Upper lobe of left lung (tissue), 6 donors: ENCODE measurements around the gene FMN2. TPM values are rescaled to one million over a fixed set of nuclear protein-coding genes. Genes with fewer than 3 reads are reported as not detected.

Experiments
- ATAC-seq, 2 donors: fragments of 200-7000 bp; cut with Tn5 transposase; one replicate each; pipeline ENCODE4 v1.9.1; 2022; ENCODE audit warnings: mild to moderate bottlenecking in 2 of 2, moderate library complexity in 2 of 2; ENCODE audit not compliant: low FRiP score in 2 of 2
- DNase-seq, 2 donors: peaks; one replicate each; pipeline ENCODE4 v3.0.0-alpha.2; 2019 to 2020
- H3K27ac ChIP-seq, 4 donors: fragments of 200-600 bp; sonication (generic); one replicate each; pipeline ENCODE4 v1.5.1; 2016 to 2019
- H3K27me3 ChIP-seq, 4 donors: fragments of 200-600 bp; sonication (generic); one replicate each; pipeline ENCODE4 v1.5.1; 2017 to 2019
- H3K36me3 ChIP-seq, 4 donors: fragments of 200-600 bp; sonication (generic); one replicate each; pipeline ENCODE4 v1.5.1; 2016 to 2019
- H3K4me1 ChIP-seq, 4 donors: fragments of 200-600 bp; sonication (generic); one replicate each; pipeline ENCODE4 v1.5.1; 2018 to 2019
- H3K4me3 ChIP-seq, 4 donors: fragments of 200-600 bp; sonication (generic); one replicate each; pipeline ENCODE4 v1.5.1; 2017 to 2019; ENCODE audit warnings: mild to moderate bottlenecking in 2 of 4, moderate library complexity in 1 of 4
- H3K9me3 ChIP-seq, 4 donors: fragments of 200-600 bp; sonication (generic); one replicate each; pipeline ENCODE4 v1.5.1; 2018 to 2019
- EP300 ChIP-seq, 4 donors: sonication (generic); formaldehyde crosslinking; IDR thresholded peaks; one replicate each; pipeline ENCODE4 v1.5.1; 2017; ENCODE audit warnings: antibody characterized with exemption in 4 of 4, control low read depth in 2 of 4
- POLR2A ChIP-seq, 4 donors: fragments of 450-650 bp; IDR thresholded peaks; one replicate each; pipeline ENCODE4 v1.5.1; 2016 to 2017; ENCODE audit warnings: antibody characterized with exemption in 4 of 4, mild to moderate bottlenecking in 2 of 4
- POLR2AphosphoS5 ChIP-seq, 2 donors: sonication (generic); formaldehyde crosslinking; IDR thresholded peaks; one replicate each; pipeline ENCODE4 v1.5.1; 2017; ENCODE audit warnings: antibody characterized with exemption in 2 of 2
- WGBS, 2 donors: methylation state at CpG; one replicate each; pipeline ENCODE4 v1.1.5; 2017 to 2018; 5-methylcytosine and 5-hydroxymethylcytosine counted together
- total RNA-seq, 6 donors: library from RNA; depleted of rRNA in 4 of 6; stranded (reverse); fragments of >200 nt in 4 of 6; gene quantifications; one replicate each; pipeline versions ENCODE4 v1.1.0 to v1.2.1, GENCODE V29; 2016 to 2021
- TF ChIP-seq, protein P1 (sequence below), 6 experiments: fragments of 450-650 bp in 4 of 6; fragments of 200-600 bp in 2 of 6; sonication (generic) in 2 of 6; IDR thresholded peaks; one replicate each; pipeline ENCODE4 v1.5.1; 2016 to 2019; ENCODE audit warnings: antibody characterized with exemption in 6 of 6
- donor health status: DM: no; HTN: no; CAD: no; lungs with moderate emphysema.
- donor health status: DM: no; HTN: yes; CAD: no; lungs with severe emphysema.

Gene FMN2
- total RNA-seq, 6 donors from 2014 or later: 0.06 to 1.0 (median 0.54) TPM; not detected in 1

DNA sequence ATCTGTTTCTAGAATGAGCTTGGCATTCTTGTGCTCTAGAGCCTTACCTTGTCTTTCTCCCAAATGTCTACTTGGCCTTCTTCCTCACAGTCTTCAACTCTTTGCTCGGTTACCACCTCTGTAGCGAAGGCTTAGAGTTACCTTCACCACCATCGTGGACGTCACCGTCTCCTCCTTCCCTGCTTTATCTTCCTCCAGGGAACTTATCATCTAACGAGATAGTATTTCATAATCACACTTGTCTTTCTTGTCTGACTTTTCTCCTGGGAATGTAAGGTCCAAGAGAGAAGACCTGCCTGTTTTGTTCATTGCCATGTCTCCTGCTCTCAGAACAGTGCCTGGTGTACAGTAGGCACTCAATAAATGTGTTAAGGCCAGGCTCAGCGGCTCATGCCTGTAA, 404.7 kb downstream of the FMN2 start:
- TF ChIP-seq, protein P1, sequence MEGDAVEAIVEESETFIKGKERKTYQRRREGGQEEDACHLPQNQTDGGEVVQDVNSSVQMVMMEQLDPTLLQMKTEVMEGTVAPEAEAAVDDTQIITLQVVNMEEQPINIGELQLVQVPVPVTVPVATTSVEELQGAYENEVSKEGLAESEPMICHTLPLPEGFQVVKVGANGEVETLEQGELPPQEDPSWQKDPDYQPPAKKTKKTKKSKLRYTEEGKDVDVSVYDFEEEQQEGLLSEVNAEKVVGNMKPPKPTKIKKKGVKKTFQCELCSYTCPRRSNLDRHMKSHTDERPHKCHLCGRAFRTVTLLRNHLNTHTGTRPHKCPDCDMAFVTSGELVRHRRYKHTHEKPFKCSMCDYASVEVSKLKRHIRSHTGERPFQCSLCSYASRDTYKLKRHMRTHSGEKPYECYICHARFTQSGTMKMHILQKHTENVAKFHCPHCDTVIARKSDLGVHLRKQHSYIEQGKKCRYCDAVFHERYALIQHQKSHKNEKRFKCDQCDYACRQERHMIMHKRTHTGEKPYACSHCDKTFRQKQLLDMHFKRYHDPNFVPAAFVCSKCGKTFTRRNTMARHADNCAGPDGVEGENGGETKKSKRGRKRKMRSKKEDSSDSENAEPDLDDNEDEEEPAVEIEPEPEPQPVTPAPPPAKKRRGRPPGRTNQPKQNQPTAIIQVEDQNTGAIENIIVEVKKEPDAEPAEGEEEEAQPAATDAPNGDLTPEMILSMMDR (IDR thresholded peaks at IDR 0.05): no peak
- no peak for TF ChIP-seq EP300 (IDR thresholded peaks at IDR 0.05)
- TF ChIP-seq POLR2A (IDR thresholded peaks at IDR 0.05): no peak
- Histone ChIP-seq H3K4me3 (no peak overlapping the region), H3K27ac (no peak overlapping the region), H3K4me1 (no peaks in the 10 kb centered on the region), H3K36me3 (no peaks in the 10 kb centered on the region), H3K9me3 (no peaks in the 10 kb centered on the region), H3K27me3 (no peaks in the 10 kb centered on the region)
- DNase-seq: no peak
- 89 to 90% methylated on average over 7 of the region's 7 CpGs for WGBS, 2 donors
- no peak for ATAC-seq

DNA sequence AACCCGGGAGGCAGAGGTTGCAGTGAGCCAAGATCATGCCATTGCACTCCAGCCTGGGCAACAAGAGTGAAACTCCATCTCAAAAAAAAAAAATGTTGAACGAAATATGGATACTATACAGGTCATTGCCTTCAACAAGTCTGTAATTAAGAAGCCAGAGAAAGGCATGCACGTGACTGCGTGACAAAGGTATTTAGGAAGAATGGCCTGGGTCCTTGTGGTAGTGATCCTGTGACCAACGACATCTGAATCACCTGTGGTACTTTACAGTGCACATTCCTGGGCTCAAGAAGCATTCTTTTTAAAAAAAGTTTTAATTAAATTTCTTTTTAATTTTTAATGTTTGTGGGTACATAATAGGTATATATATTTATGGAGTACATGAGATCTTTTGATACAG, 405.3 kb downstream of the FMN2 start:
- H3K9me3 ChIP-seq: no peaks in the 10 kb centered on the region
- no peak overlapping the region for H3K4me3 ChIP-seq
- 88 to 89% methylated on average over 5 of the region's 5 CpGs for WGBS, 2 donors
- H3K27me3 ChIP-seq: no peaks in the 10 kb centered on the region
- no peak overlapping the region for H3K27ac ChIP-seq
- DNase-seq (no peak), ATAC-seq (no peak)
- H3K4me1 ChIP-seq: no peaks in the 10 kb centered on the region
- no peaks in the 10 kb centered on the region for H3K36me3 ChIP-seq
- TF ChIP-seq POLR2AphosphoS5 (IDR thresholded peaks at IDR 0.05) (no peak), EP300 (IDR thresholded peaks at IDR 0.05) (no peak)
- TF ChIP-seq, protein P1 (IDR thresholded peaks at IDR 0.05): no peak

DNA sequence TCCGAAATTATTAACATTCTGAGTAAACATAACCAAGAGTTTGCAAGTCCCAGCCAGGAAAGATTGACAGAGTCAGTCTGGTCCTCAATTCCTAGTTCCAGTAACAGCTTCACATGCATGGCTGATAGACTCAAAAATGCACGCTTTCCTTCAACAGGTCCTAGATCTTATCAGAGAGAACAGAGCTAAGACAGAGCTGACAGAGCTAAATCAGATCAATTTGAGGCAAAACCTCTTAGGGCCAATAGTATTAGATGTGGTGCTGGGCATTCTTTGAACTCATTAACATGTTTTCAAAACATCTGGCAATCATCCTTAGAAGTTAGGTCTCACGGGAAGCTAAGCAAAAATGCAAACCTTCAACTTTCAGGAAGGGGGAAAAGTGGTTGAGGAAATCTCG, 406.2 kb downstream of the FMN2 start:
- Histone ChIP-seq H3K4me3 (no peak overlapping the region), H3K4me1 (no peaks in the 10 kb centered on the region), H3K27me3 (no peaks in the 10 kb centered on the region), H3K27ac (no peak overlapping the region), H3K9me3 (no peaks in the 10 kb centered on the region), H3K36me3 (no peaks in the 10 kb centered on the region)
- DNase-seq (no peak), ATAC-seq (no peak)
- TF ChIP-seq, protein P1 (IDR thresholded peaks at IDR 0.05): no peak
- TF ChIP-seq EP300 (IDR thresholded peaks at IDR 0.05): no peak
- no peak for TF ChIP-seq POLR2AphosphoS5 (IDR thresholded peaks at IDR 0.05)
- TF ChIP-seq POLR2A (IDR thresholded peaks at IDR 0.05): no peak
- 62 to 67% methylated on average over 4 of the region's 4 CpGs for WGBS, 2 donors

DNA sequence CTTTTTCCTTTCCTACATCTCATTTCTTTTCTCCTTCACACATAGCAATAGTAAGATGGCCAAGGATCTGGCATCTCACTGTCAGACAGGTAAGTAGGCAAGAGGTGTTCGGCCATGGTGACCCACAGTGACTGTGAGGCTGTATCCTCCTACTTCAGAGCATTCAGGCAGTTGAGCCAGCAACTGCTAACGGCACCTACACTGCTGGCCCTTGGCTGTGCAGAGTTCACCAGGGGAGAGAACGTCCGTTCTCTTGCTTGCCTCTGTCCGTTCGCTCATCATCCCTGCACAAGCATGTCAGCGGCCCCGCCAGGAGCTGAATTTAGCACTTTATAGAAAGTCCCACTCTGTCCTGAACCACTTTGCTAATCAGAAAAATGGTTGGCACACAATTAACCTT, 406.7 kb downstream of the FMN2 start:
- ATAC-seq: no peak
- no peaks in the 10 kb centered on the region for H3K9me3 ChIP-seq
- H3K27ac ChIP-seq: no peak overlapping the region
- no peaks in the 10 kb centered on the region for H3K36me3 ChIP-seq
- no peak overlapping the region for H3K4me3 ChIP-seq
- TF ChIP-seq EP300 (IDR thresholded peaks at IDR 0.05) (no peak), POLR2A (IDR thresholded peaks at IDR 0.05) (no peak), POLR2AphosphoS5 (IDR thresholded peaks at IDR 0.05) (no peak)
- TF ChIP-seq, protein P1 (IDR thresholded peaks at IDR 0.05): no peak
- H3K27me3 ChIP-seq: no peaks in the 10 kb centered on the region
- WGBS, 2 donors: 93 to 94% methylated on average over 7 of the region's 8 CpGs
- no peaks in the 10 kb centered on the region for H3K4me1 ChIP-seq
- no peak for DNase-seq

DNA sequence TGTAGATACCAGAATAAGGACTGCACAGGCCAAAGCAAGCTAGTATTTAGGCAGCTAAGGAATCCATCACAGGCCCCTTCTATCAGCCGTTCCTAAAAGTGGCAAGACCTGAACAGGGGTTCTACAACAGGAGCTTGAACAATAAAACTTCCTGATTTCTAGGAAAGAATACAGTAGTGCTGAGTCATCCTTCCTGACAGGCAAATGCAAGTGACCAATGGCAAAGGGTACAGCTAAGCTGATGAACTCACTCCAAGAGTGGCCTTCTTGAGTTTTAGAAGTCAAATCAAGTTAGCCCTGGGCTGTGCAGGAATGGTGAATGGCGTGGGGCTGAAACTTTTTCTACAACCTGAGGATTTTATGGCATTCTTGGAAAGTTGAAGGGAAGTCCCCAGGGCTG, 407.3 kb downstream of the FMN2 start:
- no peak for ATAC-seq

More for the DNA sequence above, 407.3 kb downstream of the FMN2 start:
- 54 to 56% methylated on average over 2 of the region's 2 CpGs for WGBS, 2 donors
- Histone ChIP-seq H3K4me3 (no peak overlapping the region), H3K27me3 (no peaks in the 10 kb centered on the region), H3K36me3 (no peaks in the 10 kb centered on the region), H3K9me3 (no peaks in the 10 kb centered on the region), H3K4me1 (no peaks in the 10 kb centered on the region), H3K27ac (no peak overlapping the region)
- no peak for DNase-seq
- TF ChIP-seq, protein P1 (IDR thresholded peaks at IDR 0.05): no peak
- TF ChIP-seq POLR2AphosphoS5 (IDR thresholded peaks at IDR 0.05) (no peak), EP300 (IDR thresholded peaks at IDR 0.05) (no peak), POLR2A (IDR thresholded peaks at IDR 0.05) (no peak)
